HPDE6-E6E7 (cell line): Measurements from ENCODE around the gene SPATA6.
"Not testable (repeated sequence)": the region's sequence is repeated elsewhere in the genome, so short reads cannot be mapped to it uniquely, and the experiment has no call there.

ENCODE experiments used
- DNase-seq: peaks from one replicate; pipeline ENCODE4 v3.0.0; 2011; ENCODE audit warnings: missing footprints; ENCODE audit errors: extremely low spot score

SPATA6 gene

DNA sequence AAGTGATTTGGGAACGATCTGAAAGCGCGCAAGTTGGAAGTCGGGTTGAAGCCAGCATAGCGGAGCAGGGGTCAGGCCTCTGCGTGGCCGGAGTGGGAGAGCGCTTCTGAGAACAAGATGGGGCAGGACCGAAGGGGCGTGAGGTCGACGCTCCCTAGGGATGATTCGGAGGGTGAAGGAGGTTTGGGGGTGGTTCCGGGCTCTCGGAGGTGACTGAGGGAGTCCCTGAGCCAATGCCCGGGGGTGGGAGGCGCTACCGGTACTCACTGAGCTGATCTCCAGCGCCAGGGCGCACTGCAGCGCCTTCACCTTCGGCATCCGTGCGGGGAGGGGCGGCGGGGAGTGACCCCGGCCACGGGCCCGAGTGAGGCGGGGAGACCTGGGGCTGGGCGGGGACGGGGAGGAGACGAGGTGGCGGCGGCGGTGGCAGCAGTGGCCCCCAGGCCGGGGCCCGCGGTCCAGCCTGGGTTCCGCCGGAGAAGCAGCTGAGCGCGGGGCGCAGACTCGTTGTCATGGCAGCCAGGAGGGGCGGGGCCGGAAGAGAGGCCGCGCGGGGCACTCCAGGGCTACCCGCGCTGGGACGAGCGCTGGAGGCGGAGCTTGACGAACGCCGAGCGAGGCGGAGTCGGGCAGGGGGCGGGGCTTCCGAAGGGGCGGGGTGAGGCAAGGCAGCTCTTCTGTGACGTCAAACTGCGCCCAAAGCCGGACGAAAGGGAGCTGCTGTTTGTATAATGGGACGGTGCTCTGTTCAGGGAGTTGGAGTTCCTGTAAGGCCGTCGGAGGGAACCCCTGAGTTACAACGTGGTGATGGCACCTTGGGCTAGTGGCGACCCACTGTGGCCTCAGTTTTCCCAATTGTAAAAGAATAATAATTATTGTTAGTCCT, at the start of gene SPATA6:
Gene SPATA6 (minus strand): TSS at position 514 of the 886 bp plus-strand sequence. CDS start 196 bp downstream, at position 318.
- peak; percentile 83 for DNase-seq

DNA sequence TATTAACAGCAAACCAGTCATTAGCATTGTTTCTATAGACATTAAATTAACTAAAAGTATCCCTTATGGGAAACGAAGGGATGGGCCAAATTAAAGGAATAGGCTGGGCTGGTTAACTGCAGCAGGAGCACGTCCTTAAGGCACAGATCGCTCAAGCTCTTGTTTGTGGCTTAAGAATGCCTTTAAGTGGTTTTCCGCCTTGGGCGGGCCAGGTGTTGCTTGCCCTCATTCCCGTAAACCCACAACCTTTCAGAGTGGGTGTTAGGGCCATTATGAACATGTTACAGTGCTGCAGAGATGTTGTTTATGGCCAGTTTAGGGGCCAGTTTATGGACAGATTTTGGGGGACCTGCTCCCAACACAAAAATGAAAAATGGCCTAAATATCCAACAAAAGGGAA, 47.9 kb upstream of the SPATA6 start:
- not testable (repeated sequence) for DNase-seq

- no peak for DNase-seq
Observed at GRCh38 chr1:48506870-48507269, 34.9 kb upstream of the SPATA6 start.

DNA sequence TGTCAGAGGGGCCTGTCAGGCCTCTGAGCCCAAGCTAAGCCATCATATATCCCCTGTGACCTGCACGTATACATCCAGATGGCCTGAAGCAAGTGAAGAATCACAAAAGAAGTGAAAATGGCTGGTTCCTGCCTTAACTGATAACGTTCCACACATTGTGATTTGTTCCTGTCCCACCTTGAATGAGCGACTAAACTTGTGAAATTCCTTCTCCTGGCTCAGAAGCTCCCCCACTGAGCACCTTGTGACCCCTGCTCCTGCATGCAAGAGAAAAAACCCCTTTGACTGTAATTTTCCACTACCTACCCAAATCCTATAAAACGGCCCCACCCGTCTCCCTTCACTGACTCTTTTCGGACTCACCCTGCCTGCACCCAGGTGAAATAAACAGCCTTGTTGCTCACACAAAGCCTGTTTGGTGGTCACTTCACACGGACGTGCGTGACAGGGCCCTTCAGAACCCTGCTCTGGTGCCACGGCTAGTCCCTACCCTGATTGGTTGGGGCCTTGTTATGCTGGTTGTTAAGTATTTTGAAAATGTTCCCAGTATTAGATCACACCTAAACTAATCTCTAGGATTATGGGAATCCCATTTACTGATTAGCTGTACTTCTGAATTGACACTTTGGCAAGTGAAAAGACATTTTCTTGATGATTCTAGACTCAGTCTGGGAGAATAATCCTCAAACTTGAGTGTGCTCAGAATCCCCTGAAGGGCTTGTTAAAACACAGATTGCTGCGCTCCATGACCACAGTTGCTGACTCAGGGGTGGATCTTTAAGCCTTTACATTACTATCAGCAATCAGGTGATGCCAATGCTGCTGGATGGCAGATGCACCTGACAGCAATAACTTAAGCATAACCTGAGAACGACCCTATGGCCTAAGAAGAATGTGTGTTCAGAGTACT, 28.8 kb upstream of the SPATA6 start:
- DNase-seq: no peak

- DNase-seq: no peak
Observed at GRCh38 chr1:48499211-48499735, 27.3 kb upstream of the SPATA6 start.

DNA sequence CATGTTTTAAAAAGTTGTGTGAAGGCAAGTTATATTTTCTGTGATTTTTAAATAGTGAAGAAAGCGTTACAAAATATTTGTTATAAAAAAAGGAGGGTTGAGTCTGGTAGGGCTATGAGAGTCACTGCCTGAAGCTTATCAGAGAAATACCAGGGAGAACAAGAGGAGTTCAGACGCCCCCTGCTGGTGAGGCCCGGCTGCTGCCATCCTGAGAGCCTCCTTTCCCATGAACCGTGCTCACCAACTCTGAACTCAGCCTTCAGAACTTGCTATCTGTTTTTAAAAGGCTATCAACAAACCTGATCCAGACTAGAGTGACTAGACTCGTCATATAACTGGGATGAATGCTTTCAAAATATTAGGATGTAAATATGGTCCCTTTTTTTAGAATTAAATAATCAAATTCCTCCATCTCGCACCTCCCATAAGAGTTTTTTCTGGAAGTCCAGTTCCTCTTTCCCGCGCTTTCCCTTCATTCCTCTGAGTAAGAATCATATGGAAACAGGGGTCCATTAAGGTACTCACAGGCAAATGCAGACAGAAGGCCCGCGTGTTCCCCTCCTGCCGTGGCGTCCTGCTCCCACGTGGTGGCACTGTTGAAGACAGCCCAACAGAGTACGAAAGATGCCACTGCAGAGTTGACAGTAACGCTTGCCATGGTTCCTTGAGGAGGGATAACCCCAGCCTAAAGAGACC, 26.2 kb upstream of the SPATA6 start:
- DNase-seq: peak; percentile 38

DNA sequence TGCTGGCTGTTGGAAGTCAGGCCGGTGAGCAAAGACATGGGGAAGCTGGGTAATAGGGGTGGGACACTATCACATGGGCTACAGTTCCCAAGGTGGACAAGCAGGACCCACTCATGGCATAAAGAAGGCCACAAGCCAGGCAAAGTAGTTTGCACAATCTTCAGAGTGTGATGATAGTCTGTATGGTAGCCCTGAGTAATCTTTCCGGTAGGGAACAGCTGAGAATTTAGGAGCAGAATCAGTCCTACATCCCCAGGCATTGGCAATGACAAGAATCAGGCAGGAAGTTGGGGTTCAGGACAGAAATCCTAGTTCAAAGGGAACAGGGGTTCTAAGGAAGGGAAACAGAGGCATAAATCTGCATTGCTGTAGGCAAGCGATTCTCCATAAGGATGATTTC, 23.9 kb upstream of the SPATA6 start:
- no peak for DNase-seq

DNA sequence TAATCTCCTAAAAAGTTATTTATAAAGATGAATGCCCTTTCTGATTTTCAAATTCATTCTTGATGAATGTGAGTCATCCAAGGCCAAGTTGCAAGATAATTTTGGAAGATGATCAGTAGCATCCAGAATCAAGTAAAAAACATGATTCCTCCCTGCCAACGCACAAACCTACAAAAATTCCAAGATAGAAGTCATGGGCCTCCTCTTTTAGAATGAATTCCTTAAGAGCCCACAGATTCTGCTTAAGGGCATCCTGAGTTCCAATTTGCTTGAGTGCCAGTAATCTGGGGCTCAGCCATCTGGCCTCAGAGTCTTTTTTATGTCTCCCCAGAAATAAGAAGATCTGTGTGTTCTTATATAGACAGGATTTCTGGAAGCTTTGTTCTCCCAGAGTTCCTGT, 23.2 kb upstream of the SPATA6 start:
- DNase-seq: no peak

GRCh38 chr1:48493970-48494769, 22.2 kb upstream of the SPATA6 start:
- no peak for DNase-seq

- no peak for DNase-seq
Observed at GRCh38 chr1:48493041-48493440, 21.0 kb upstream of the SPATA6 start.

- no peak for DNase-seq
Observed at GRCh38 chr1:48492392-48492791, 20.4 kb upstream of the SPATA6 start.

DNA sequence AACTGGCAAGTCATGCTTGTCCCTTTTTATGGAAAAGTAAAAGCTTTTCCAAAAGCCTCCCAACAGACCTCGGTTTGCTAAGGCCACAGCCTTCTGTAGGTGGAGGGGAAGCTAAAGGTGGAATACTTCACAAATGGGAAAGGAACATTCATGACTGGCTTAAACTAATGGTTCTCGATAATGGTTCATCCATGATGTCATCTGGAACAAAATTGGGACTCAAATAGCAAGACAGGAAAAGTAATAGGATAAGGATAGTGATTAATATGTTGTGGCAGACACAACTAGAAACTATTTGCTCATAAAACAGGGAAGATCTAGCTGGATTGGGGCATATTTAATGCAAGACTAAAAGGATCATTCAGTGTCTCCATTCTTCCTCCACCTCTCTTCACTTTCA, 16.7 kb upstream of the SPATA6 start:
- no peak for DNase-seq

- no peak for DNase-seq
Observed at GRCh38 chr1:48480504-48480903, 8.5 kb upstream of the SPATA6 start.

DNA sequence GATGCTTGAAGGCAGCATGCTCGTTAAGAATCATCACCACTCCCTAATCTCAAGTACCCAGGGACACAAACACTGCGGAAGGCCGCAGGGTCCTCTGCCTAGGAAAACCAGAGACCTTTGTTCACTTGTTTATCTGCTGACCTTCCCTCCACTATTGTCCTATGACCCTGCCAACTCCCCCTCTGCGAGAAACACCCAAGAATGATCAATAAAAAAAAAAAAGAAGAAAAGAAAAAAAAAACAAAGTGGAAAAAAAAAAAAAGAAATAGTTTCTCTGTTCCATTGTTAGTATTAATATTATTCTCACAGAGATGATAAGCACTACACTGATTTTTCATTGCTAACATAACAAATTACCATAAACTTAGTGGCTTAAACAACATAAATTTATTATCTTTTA, 8.0 kb upstream of the SPATA6 start:
- not testable (repeated sequence) for DNase-seq

DNA sequence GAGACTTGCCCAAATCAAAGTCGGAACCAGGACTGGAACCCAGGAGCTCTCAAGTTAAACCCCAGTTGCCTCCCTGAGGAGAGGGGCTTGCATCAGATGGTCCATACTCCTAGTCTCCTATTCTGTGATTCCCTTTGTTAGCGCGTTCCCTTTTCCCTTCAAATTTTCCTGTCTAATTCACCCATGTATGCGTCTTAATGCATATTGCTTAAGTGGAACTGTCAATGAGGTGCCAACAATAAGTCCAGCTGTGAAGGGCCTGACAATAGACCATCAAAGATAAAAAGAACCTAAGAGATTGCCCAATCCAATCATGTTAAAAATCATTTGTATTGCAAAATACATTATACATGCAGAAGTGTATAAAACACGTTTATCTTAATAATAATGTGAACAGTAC, 634 bp upstream of the SPATA6 start:
- no peak for DNase-seq

DNA sequence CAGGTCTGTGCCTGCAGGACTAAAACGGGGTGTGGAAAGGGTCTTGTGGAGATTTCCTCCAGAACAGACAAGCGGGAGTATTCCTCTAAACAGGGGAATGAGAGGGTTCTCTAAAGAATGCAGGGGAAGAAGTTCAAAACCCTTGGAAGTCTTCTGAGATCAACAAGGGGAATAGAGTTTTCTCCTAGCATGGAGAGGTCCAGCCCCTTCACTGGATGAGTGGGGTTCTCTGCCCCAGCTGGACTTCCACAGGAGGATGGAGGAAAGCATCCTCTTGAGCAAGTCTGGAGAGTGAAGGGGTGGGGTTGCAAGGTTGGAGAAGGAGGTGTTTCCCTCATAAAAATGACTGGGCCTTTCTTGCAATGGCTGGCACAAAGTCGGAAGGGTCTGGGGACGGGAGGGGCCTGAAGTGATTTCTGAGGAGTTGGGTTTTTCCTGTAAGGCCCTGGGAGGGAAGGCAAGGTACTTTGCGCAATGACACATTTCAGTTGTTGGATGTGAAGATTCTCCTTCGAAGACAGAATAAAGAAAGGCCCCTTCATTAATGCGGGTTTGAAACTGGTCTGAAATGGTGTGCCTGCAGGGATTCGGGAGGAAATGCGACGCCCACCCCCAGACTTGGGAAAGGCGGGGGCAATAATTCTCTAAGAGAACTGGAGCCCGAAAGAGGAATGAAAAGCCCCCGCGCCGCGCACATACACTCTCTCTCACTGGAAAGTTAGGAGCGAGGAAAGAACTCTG, 884 bp downstream of the SPATA6 start:
- DNase-seq: no peak

- no peak for DNase-seq
Observed at GRCh38 chr1:48470481-48470855, 1.5 kb downstream of the SPATA6 start.

DNA sequence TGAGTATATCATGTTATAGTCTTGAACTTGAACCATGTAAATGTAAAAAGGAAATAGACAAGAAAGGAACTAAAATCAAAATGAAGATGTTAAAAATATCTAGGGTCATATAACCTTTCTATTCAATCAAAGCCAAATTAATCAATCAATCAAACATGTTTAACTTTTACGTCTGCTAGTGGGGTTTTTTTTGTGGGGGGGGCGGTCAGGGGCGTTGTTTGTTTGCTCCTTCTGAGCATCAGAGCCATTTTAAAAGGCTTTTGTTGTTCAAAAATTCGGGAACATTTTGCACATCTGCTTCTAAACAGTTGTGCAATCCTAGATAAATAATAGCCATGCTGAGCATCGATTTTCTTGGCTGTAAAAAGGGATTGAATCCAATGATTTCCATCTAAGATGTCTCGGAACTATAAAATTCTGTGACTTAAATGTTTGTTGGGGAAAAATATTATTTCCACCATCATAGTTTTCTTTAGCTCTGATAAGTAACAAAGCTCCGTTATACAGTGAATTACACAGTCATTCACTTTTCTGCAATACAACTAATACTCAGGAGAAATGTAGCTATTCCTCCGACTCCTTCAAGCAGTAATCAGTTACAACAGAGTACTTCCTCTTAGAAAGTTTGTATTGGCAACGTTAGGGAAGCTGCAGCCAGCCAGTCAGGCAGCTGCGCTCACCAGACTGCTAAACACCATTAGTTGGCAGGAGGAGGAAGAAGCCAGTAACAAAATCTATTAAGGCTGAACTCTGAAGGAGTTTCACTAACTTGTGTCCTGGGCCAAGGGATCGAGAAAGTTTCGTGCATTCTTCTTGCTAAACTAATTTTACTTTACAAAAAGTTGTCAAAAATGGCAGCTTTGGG, 2.2 kb downstream of the SPATA6 start:
- no peak for DNase-seq

DNA sequence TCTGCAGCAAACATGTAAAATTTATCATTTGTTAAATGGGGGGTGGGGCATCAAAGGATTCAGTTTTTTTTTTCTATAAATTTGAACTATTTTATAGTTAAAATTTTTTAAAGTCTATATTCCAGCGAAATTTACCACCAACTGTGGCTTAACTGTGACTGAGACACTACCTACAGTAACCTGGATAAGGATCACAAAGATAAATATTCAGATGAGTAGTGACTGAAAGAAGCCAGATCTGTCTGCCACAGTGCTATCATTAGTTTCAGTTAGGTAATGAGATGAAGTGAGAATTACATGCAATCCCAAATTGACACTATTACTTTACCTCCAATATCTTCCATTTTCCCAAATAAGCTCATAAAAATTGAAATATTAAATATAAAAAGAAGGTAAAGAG, 5.4 kb downstream of the SPATA6 start:
- DNase-seq: no peak
